ENCODE measurements around the gene GPS1.

GPS1 gene

GRCh38 chr17:82041144-82041814 lies 10.4 kb upstream of the GPS1 start:
- DNase-seq (ENCODE audit: extremely low read depth in 1 of 2, low read depth in 1 of 2): no peak

GRCh38 chr17:82042649-82043048 lies 9.0 kb upstream of the GPS1 start:
- no peak for DNase-seq (ENCODE audit: extremely low read depth in 1 of 2, low read depth in 1 of 2)

GRCh38 chr17:82043507-82043906 lies 8.2 kb upstream of the GPS1 start:
- DNase-seq (ENCODE audit: extremely low read depth in 1 of 2, low read depth in 1 of 2): no peak

- no peak for DNase-seq (ENCODE audit: extremely low read depth in 1 of 2, low read depth in 1 of 2)
Measured at GRCh38 chr17:82045936-82046484, 5.7 kb upstream of the GPS1 start.

GRCh38 chr17:82046903-82047302 lies 4.8 kb upstream of the GPS1 start:
- no peak for DNase-seq (ENCODE audit: extremely low read depth in 1 of 2, low read depth in 1 of 2)

GRCh38 chr17:82047379-82047778 lies 4.3 kb upstream of the GPS1 start:
- DNase-seq (ENCODE audit: extremely low read depth in 1 of 2, low read depth in 1 of 2): no peak

- no peak for DNase-seq (ENCODE audit: extremely low read depth in 1 of 2, low read depth in 1 of 2)
Measured at GRCh38 chr17:82047914-82048570, 3.7 kb upstream of the GPS1 start.

- no peak for DNase-seq (ENCODE audit: extremely low read depth in 1 of 2, low read depth in 1 of 2)
Measured at GRCh38 chr17:82048571-82048971, 3.1 kb upstream of the GPS1 start.

GRCh38 chr17:82049106-82049505 lies 2.6 kb upstream of the GPS1 start:
- DNase-seq (ENCODE audit: extremely low read depth in 1 of 2, low read depth in 1 of 2): no peak

- DNase-seq (ENCODE audit: extremely low read depth in 1 of 2, low read depth in 1 of 2): no peak
Measured at GRCh38 chr17:82049521-82049971, 2.2 kb upstream of the GPS1 start.

GRCh38 chr17:82050152-82050760 lies 1.4 kb upstream of the GPS1 start:
- no peak for DNase-seq (ENCODE audit: extremely low read depth in 1 of 2, low read depth in 1 of 2)

GRCh38 chr17:82050761-82051641 lies 697 bp upstream of the GPS1 start:
- DNase-seq (ENCODE audit: extremely low read depth in 1 of 2, low read depth in 1 of 2): no peak

GRCh38 chr17:82052638-82053059 lies 951 bp downstream of the GPS1 start:
- no peak for DNase-seq (ENCODE audit: extremely low read depth in 1 of 2, low read depth in 1 of 2)

GRCh38 chr17:82053130-82053529 lies 1.4 kb downstream of the GPS1 start:
- no peak for DNase-seq (ENCODE audit: extremely low read depth in 1 of 2, low read depth in 1 of 2)

- no peak for DNase-seq (ENCODE audit: extremely low read depth in 1 of 2, low read depth in 1 of 2)
Measured at GRCh38 chr17:82053556-82054263, 2.0 kb downstream of the GPS1 start.

GRCh38 chr17:82054351-82055022 lies 2.8 kb downstream of the GPS1 start:
- DNase-seq (ENCODE audit: extremely low read depth in 1 of 2, low read depth in 1 of 2): no peak

- DNase-seq (ENCODE audit: extremely low read depth in 1 of 2, low read depth in 1 of 2): no peak
Measured at GRCh38 chr17:82055023-82055964, 3.6 kb downstream of the GPS1 start.

GRCh38 chr17:82055965-82056728 lies 4.4 kb downstream of the GPS1 start:
- DNase-seq (ENCODE audit: extremely low read depth in 1 of 2, low read depth in 1 of 2): no peak
